K562 (cell line): ENCODE results near the gene ACADM. TPM values are rescaled to one million over a fixed set of nuclear protein-coding genes. Genes with fewer than 3 reads are reported as not detected.

Source experiments
- ARID1B ChIP-seq: fragments of 450-650 bp; IDR thresholded peaks from 2 replicates; pipeline ENCODE4 v1.6.1; 2016; ENCODE audit warnings: antibody characterized with exemption, mild to moderate bottlenecking, inconsistent platforms
- ARID3A ChIP-seq: IDR thresholded peaks from 2 replicates; pipeline ENCODE4 v1.6.1; 2012; ENCODE audit warnings: low read depth, low read length, improper control_type of control experiment, borderline replicate concordance
- LCOR ChIP-seq: sonication (generic); formaldehyde crosslinking; IDR thresholded peaks from 2 replicates; pipeline ENCODE4 v1.8.0; 2022; ENCODE audit warnings: mild to moderate bottlenecking, missing genetic modification reagents
- MTA2 ChIP-seq: fragments of 450-650 bp; IDR thresholded peaks from 2 replicates; pipeline ENCODE4 v1.6.1; 2016; ENCODE audit warnings: low read depth
- NKRF ChIP-seq: fragments of 450-650 bp; IDR thresholded peaks from 2 replicates; pipeline ENCODE4 v1.6.1; 2016; ENCODE audit warnings: borderline replicate concordance
- NONO ChIP-seq, 2 experiments: fragments of 200-400 bp in 1 of 2; fragments of 450-650 bp in 1 of 2; formaldehyde crosslinking in 1 of 2; IDR thresholded peaks; 2 replicates each; pipeline ENCODE4 v1.6.1; 2017; ENCODE audit warnings: low read depth in 2 of 2, mild to moderate bottlenecking in 2 of 2, moderate library complexity in 2 of 2, low read length in 1 of 2
- NR1H2 ChIP-seq: sonication (generic); formaldehyde crosslinking; IDR thresholded peaks from 2 replicates; pipeline ENCODE4 v1.4.0; 2020; ENCODE audit warnings: mild to moderate bottlenecking, missing genetic modification reagents
- NR4A1 ChIP-seq, 2 experiments: fragments of 250-450 bp in 1 of 2; fragments of 450-650 bp in 1 of 2; sonication (Bioruptor Pico) in 1 of 2; IDR thresholded peaks; 2 replicates each; pipeline versions ENCODE4 v1.4.0 to v1.6.1; 2016 to 2020; ENCODE audit warnings: mild to moderate bottlenecking in 2 of 2, missing compliant biosample characterization in 1 of 2, missing genetic modification characterization in 1 of 2, moderate library complexity in 1 of 2
- PCBP1 ChIP-seq: fragments of 200-400 bp; formaldehyde crosslinking; IDR thresholded peaks from 2 replicates; pipeline ENCODE4 v1.6.1; 2018; ENCODE audit warnings: mild to moderate bottlenecking, low read depth, low read length; ENCODE audit not compliant: poor library complexity, severe bottlenecking
- POLR2AphosphoS2 ChIP-seq: IDR thresholded peaks from 2 replicates; pipeline ENCODE4 v1.6.1; 2012; ENCODE audit warnings: low read length, improper control_type of control experiment
- POLR2B ChIP-seq: fragments of 450-650 bp; IDR thresholded peaks from 2 replicates; pipeline ENCODE4 v1.6.1; 2018; ENCODE audit warnings: low read depth; ENCODE audit not compliant: partially characterized antibody
- SMAD4 ChIP-seq: fragments of 250-450 bp; sonication (Bioruptor Pico); conservative IDR thresholded peaks from 2 replicates; pipeline ENCODE4 v1.8.0; 2021; ENCODE audit warnings: inconsistent platforms, mild to moderate bottlenecking, moderate library complexity
- SP1 ChIP-seq: sonication (generic); formaldehyde crosslinking; IDR thresholded peaks from 2 replicates; pipeline ENCODE4 v1.8.1; 2022; ENCODE audit warnings: mild to moderate bottlenecking, missing genetic modification reagents
- SRF ChIP-seq, 2 experiments: fragments of 250-450, 450-650 bp in 1 of 2; sonication (Bioruptor Pico) in 1 of 2; sonication (generic) in 1 of 2; formaldehyde crosslinking; IDR thresholded peaks; 2 replicates each; pipeline versions ENCODE4 v1.5.0 to v1.5.1; 2020 to 2022; ENCODE audit warnings: mild to moderate bottlenecking in 1 of 2, missing genetic modification reagents in 1 of 2
- SRSF9 ChIP-seq: fragments of 200-400 bp; formaldehyde crosslinking; IDR thresholded peaks from 2 replicates; pipeline ENCODE4 v1.6.1; 2017; ENCODE audit warnings: low read depth, low read length, borderline replicate concordance
- TAF15 ChIP-seq: fragments of 200-400 bp; formaldehyde crosslinking; IDR thresholded peaks from 2 replicates; pipeline ENCODE4 v1.6.1; 2017; ENCODE audit warnings: mild to moderate bottlenecking, low read depth, low read length, moderate library complexity
- XRCC4 ChIP-seq: IDR thresholded peaks from one replicate; pipeline ENCODE4 v1.6.1; 2011; ENCODE audit not compliant: insufficient read depth, insufficient read length; ENCODE audit errors: extremely low read depth
- ZBTB1 ChIP-seq: sonication (generic); formaldehyde crosslinking; IDR thresholded peaks from 2 replicates; pipeline ENCODE4 v1.8.1; 2023; ENCODE audit warnings: missing genetic modification reagents, low read depth, mild to moderate bottlenecking, borderline replicate concordance
- ZBTB7A ChIP-seq: IDR thresholded peaks from 2 replicates; pipeline ENCODE4 v1.6.1; 2011; ENCODE audit warnings: low read depth, mild to moderate bottlenecking, low read length, moderate library complexity, borderline replicate concordance; ENCODE audit not compliant: control insufficient read depth
- ZNF316 ChIP-seq: fragments of 450-650 bp; IDR thresholded peaks from 2 replicates; pipeline ENCODE4 v1.6.1; 2016
- ZNF511 ChIP-seq: sonication (generic); formaldehyde crosslinking; IDR thresholded peaks from 2 replicates; pipeline ENCODE4 v1.8.0; 2022; ENCODE audit warnings: mild to moderate bottlenecking, missing genetic modification reagents
- ZNF780A ChIP-seq: fragments of 250-450 bp; sonication (Bioruptor Pico); IDR thresholded peaks from 2 replicates; pipeline ENCODE4 v1.5.0; 2021; ENCODE audit warnings: mild to moderate bottlenecking
- ZNF830 ChIP-seq: fragments of 250-450 bp; sonication (Bioruptor Pico); IDR thresholded peaks from 2 replicates; pipeline ENCODE4 v1.5.0; 2021; ENCODE audit warnings: mild to moderate bottlenecking
- polyA plus RNA-seq, 8 experiments: library from polyadenylated mRNA; depleted of rRNA in 4 of 8; stranded (reverse) in 5 of 8; unstranded in 3 of 8; fragments of >200 nt; fragmentation: Nextera tagmentation in 2 of 8; fragmentation: Illumina TruSeq in 1 of 8; extraction: Ambion mirVana in 2 of 8; extraction: Trizol in 1 of 8; gene quantifications; 2 replicates each; pipeline versions ENCODE4 v1.2.1 to v1.2.3, GENCODE V29; 2011 to 2014; ENCODE audit warnings: inconsistent platforms in 1 of 8, missing spikeins in 1 of 8
- total RNA-seq, 7 experiments: library from RNA; depleted of rRNA in 6 of 7; stranded (reverse); fragments of >200 nt in 6 of 7; fragmentation: Illumina TruSeq in 2 of 7; extraction: Trizol in 2 of 7; gene quantifications; 2 replicates each; pipeline versions ENCODE4 v1.2.1 to v1.2.3, GENCODE V29; 2011 to 2021; ENCODE audit warnings: low replicate concordance in 1 of 7

The ACADM gene
- total and polyA plus RNA-seq, 9 of the 15 experiments (the other 6 are each of a cell fraction or from before 2014, with no cell fraction given), result 82.5 to 156 (median 123) TPM

GRCh38 chr1:75724472-75725022 lies at the start of gene ACADM (continued):
- TF ChIP-seq NKRF, result peak; percentile 68; the same call in 1 of the 2 replicates
- peak; percentile 82 for TF ChIP-seq PCBP1
- TF ChIP-seq ZBTB7A, result peak; percentile 99
- peak; percentile 37; the same call in 1 of the 2 replicates for TF ChIP-seq ZNF511 (CRISPR knock-in tag)
- no peak for TF ChIP-seq MTA2
- no peak for TF ChIP-seq ZNF780A (CRISPR knock-in tag)
- 0 out of 2 replicates have a peak, but pooled peaks have one; percentile 46 for TF ChIP-seq POLR2AphosphoS2
- TF ChIP-seq SP1 (CRISPR knock-in tag), result peak; percentile 78
- no peak for TF ChIP-seq SRSF9
- no peak for TF ChIP-seq ZNF316
- peak in 1 of 2 experiments; percentile 62; a peak in 1 of 4 replicates for TF ChIP-seq SRF (CRISPR knock-in tag; IDR thresholded peaks at IDR 0.05)
- peak; percentile 67 for TF ChIP-seq SMAD4 (CRISPR knock-in tag)
- TF ChIP-seq NONO (IDR thresholded peaks at IDR 0.05; ENCODE audit: low read depth in 2 of 2, low read length in 1 of 2), result peak in 1 of 2 experiments; percentile 77; a peak in 3 of 4 replicates
- peak; percentile 29; the same call in 1 of the 2 replicates for TF ChIP-seq ARID1B
- TF ChIP-seq XRCC4, result no peak
- peak; percentile 89 for TF ChIP-seq ZBTB1 (CRISPR knock-in tag)
- TF ChIP-seq ARID3A, result 0 out of 2 replicates have a peak, but pooled peaks have one; percentile 32
- TF ChIP-seq POLR2B, result peak; percentile 92
- no peak for TF ChIP-seq NR4A1 (CRISPR knock-in tag; IDR thresholded peaks at IDR 0.05)
- TF ChIP-seq NR4A1 (tag; IDR thresholded peaks at IDR 0.05), result 0 out of 2 replicates have a peak, but pooled peaks have one; percentile 36
- TF ChIP-seq TAF15, result no peak
- TF ChIP-seq LCOR (CRISPR knock-in tag), result peak; percentile 67; the same call in 1 of the 2 replicates
- TF ChIP-seq NR1H2 (CRISPR knock-in tag), result no peak
- peak; percentile 50; the same call in 1 of the 2 replicates for TF ChIP-seq ZNF830 (CRISPR knock-in tag)
